ENCODE data around the gene MS4A14. TPM values are rescaled to one million over a fixed set of nuclear protein-coding genes. Genes with fewer than 3 reads are reported as not detected.

The MS4A14 gene
- total RNA-seq, 1 experiment from 2014 or later = not detected

- Histone ChIP-seq H3K4me1 (ENCODE audit: control insufficient read depth, insufficient read depth, low read length) (no peaks in the 10 kb centered on the region), H3K27me3 (ENCODE audit: control insufficient read depth, insufficient read depth, low read length) (no peaks in the 10 kb centered on the region), H3K36me3 (ENCODE audit: control insufficient read depth, insufficient read depth, low read length) (no peaks in the 10 kb centered on the region), H3K4me3 (ENCODE audit: low read depth in 2 of 2, low read length in 2 of 2) (no peak overlapping the region), H3K9me3 (ENCODE audit: control insufficient read depth, insufficient read depth, low read depth, low read length) (no peaks in the 10 kb centered on the region), H3K27ac (ENCODE audit: low read length) (no peak overlapping the region)
- CTCF ChIA-PET = no interaction called here
- in situ Hi-C loops (cut with HindIII; ENCODE audit: low pct_unique_long_range_greater_than_20kb, low sequenced_read_pairs) (no loop called here), intact Hi-C loops (cut with micrococcal nuclease; ENCODE audit: unreplicated experiment) (no loop called here)
- TF ChIP-seq, protein P1, sequence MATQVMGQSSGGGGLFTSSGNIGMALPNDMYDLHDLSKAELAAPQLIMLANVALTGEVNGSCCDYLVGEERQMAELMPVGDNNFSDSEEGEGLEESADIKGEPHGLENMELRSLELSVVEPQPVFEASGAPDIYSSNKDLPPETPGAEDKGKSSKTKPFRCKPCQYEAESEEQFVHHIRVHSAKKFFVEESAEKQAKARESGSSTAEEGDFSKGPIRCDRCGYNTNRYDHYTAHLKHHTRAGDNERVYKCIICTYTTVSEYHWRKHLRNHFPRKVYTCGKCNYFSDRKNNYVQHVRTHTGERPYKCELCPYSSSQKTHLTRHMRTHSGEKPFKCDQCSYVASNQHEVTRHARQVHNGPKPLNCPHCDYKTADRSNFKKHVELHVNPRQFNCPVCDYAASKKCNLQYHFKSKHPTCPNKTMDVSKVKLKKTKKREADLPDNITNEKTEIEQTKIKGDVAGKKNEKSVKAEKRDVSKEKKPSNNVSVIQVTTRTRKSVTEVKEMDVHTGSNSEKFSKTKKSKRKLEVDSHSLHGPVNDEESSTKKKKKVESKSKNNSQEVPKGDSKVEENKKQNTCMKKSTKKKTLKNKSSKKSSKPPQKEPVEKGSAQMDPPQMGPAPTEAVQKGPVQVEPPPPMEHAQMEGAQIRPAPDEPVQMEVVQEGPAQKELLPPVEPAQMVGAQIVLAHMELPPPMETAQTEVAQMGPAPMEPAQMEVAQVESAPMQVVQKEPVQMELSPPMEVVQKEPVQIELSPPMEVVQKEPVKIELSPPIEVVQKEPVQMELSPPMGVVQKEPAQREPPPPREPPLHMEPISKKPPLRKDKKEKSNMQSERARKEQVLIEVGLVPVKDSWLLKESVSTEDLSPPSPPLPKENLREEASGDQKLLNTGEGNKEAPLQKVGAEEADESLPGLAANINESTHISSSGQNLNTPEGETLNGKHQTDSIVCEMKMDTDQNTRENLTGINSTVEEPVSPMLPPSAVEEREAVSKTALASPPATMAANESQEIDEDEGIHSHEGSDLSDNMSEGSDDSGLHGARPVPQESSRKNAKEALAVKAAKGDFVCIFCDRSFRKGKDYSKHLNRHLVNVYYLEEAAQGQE (IDR thresholded peaks at IDR 0.05; ENCODE audit: insufficient read depth in 1 of 2, low read depth in 2 of 2, low read length in 1 of 2) = no peak
- no peak for TF ChIP-seq POLR2AphosphoS5 (IDR thresholded peaks at IDR 0.05; ENCODE audit: low read depth, low read length)
- TF ChIP-seq, protein P2, sequence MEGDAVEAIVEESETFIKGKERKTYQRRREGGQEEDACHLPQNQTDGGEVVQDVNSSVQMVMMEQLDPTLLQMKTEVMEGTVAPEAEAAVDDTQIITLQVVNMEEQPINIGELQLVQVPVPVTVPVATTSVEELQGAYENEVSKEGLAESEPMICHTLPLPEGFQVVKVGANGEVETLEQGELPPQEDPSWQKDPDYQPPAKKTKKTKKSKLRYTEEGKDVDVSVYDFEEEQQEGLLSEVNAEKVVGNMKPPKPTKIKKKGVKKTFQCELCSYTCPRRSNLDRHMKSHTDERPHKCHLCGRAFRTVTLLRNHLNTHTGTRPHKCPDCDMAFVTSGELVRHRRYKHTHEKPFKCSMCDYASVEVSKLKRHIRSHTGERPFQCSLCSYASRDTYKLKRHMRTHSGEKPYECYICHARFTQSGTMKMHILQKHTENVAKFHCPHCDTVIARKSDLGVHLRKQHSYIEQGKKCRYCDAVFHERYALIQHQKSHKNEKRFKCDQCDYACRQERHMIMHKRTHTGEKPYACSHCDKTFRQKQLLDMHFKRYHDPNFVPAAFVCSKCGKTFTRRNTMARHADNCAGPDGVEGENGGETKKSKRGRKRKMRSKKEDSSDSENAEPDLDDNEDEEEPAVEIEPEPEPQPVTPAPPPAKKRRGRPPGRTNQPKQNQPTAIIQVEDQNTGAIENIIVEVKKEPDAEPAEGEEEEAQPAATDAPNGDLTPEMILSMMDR (IDR thresholded peaks at IDR 0.05) = no peak
- no peak for TF ChIP-seq TCF7L2 (IDR thresholded peaks at IDR 0.05; ENCODE audit: low read depth, low read length)
- TF ChIP-seq SIN3A (IDR thresholded peaks at IDR 0.05; ENCODE audit: borderline replicate concordance, insufficient read depth, low read depth, low read length) = no peak
- DNase-seq (ENCODE audit: low read depth, low spot score) = no peak
- POLR2A ChIA-PET = no interaction called here
- BruUV-seq (replicated peaks) = no TSS peak
- ATAC-seq = no peak
Observed at GRCh38 chr11:60394666-60395380, 1.4 kb upstream of the MS4A14 start.

DNA sequence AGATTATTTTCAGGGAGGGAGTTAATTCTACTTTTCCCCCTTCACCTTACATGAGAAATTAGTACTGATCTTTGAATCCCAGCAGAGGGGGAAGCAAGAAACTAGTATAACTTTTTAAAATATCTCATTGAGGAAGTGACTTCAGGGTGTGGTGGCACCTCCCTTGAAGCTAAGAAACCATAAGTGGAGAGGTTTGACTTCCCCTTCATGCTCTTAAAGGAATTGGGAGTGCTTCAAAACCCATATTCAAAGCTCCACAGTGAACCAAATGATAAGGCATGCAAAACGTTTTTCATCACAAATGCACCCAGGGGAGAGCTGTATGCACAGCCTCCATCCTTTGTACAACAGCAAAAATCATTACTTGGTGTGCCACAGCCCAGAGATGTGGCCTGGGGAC lies 540 bp downstream of the MS4A14 start:
- no TSS peak for BruUV-seq (replicated peaks)
- no peak overlapping the region for H3K27ac ChIP-seq (ENCODE audit: low read length)
- no peak for DNase-seq (ENCODE audit: low read depth, low spot score)
- no peaks in the 10 kb centered on the region for H3K4me1 ChIP-seq (ENCODE audit: control insufficient read depth, insufficient read depth, low read length)
- intact Hi-C loops (cut with micrococcal nuclease; ENCODE audit: unreplicated experiment) = no loop called here
- no peak overlapping the region for H3K4me3 ChIP-seq (ENCODE audit: low read depth in 2 of 2, low read length in 2 of 2)
- in situ Hi-C loops (cut with HindIII; ENCODE audit: low pct_unique_long_range_greater_than_20kb, low sequenced_read_pairs) = no loop called here
- TF ChIP-seq, protein P2 (IDR thresholded peaks at IDR 0.05) = no peak
- TF ChIP-seq SIN3A (IDR thresholded peaks at IDR 0.05; ENCODE audit: borderline replicate concordance, insufficient read depth, low read depth, low read length) (no peak), TCF7L2 (IDR thresholded peaks at IDR 0.05; ENCODE audit: low read depth, low read length) (no peak), POLR2AphosphoS5 (IDR thresholded peaks at IDR 0.05; ENCODE audit: low read depth, low read length) (no peak)
- TF ChIP-seq, protein P1 (IDR thresholded peaks at IDR 0.05; ENCODE audit: insufficient read depth in 1 of 2, low read depth in 2 of 2, low read length in 1 of 2) = no peak
- no peaks in the 10 kb centered on the region for H3K36me3 ChIP-seq (ENCODE audit: control insufficient read depth, insufficient read depth, low read length)
- ChIA-PET POLR2A (no interaction called here), CTCF (no interaction called here)
- no peak for ATAC-seq
- H3K9me3 ChIP-seq (ENCODE audit: control insufficient read depth, insufficient read depth, low read depth, low read length) = no peaks in the 10 kb centered on the region
- no peaks in the 10 kb centered on the region for H3K27me3 ChIP-seq (ENCODE audit: control insufficient read depth, insufficient read depth, low read length)
